GM18517 (cell line): Measurements from ENCODE around the gene PSME1.

ENCODE experiments used
- ATAC-seq: cut with Tn5 transposase; IDR thresholded peaks from one replicate; pipeline ENCODE4 v1.9.1; 2021; ENCODE audit warnings: mild to moderate bottlenecking, moderate library complexity; ENCODE audit not compliant: unreplicated experiment

Gene PSME1

GRCh38 chr14:24127673-24128072 lies 8.3 kb upstream of the PSME1 start:
- no peak for ATAC-seq

DNA sequence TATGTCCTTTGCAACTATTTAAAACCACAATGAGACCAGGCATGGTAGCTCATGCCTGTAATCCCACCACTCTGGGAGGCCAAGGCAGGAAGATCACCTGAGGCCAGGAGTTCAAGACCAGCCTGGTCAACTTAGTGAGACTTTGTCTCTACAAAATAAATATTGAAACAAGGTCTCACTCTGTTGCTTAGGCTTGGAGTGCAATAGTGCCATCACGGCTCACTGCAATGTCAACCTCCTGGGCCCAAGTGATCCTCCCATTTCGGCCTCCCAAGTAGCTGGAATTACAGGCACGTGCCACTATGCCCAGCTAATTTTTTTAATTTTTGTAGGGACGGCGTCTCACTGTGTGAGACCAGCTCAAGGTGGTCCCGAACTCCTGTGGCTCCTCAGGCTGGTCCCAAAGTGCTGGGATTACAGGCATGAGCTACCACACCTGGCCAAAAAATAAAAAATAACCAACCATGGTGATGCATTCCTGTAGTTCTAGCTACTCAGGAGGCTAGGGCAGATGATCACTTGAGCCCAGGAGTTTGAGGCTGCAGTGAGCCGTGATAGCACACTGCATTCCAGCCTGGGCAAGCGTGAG lies 6.5 kb upstream of the PSME1 start:
- ATAC-seq = no peak

DNA sequence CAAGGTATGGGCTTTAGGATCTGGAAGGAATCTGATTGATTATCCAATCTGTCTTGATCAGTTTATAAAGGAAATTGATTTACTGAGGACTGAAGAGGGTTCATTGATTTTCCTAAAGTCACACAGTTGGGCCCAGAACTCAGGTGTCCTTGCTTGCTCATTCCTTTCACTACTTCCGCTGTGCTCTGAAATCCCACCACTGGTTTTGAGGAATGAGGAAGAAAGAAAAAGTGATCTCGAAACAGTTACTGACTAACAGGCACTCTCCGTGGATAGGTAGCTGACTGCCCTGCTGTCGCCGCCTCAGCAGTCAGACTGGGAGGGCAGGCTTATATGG lies 5.6 kb upstream of the PSME1 start, which contains the start of gene FITM1:
Gene FITM1 (plus strand): TSS at position 280 of the 337 bp plus-strand sequence. CDS start 905 bp downstream, outside the sequence.
- no peak for ATAC-seq

DNA sequence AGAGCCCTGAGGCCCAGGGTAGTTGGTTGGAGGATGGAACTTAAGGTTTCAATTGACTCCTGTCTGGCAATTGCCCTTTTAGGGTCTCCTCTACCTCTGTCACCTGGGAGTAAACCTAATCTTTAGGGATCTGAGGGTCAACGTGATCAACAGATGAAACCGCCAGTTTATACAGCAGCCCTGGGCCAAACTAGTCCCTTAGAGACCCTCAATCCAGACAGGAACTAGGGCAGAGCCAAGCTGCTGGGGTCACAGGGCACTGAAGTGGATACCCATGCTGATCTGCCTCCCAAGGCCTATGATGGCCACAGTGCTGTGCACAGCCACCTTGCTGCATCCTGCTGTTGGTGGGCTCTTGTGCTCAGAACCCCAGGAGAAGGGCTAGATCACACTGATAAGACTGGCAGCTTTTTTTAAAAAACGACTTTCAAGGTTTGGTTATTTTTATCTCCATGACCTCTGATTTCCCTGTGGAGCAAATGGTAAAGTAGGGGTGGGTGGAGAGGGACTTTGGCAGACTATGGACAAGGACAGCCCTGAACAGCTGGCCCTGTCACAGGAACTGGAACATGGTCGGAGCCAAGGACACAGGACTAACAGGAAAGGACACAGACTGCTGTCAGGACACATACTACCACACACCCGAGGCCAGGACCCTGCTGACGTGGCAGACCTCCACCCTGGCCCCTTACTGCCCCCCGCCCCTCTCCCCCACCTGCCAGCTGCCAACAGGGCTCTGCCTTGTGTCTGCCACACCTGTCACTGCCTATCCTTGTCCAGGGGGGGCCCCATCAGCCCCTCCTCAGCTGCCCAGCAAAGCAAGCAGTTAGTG lies 5.1 kb upstream of the PSME1 start:
- ATAC-seq = no peak

DNA sequence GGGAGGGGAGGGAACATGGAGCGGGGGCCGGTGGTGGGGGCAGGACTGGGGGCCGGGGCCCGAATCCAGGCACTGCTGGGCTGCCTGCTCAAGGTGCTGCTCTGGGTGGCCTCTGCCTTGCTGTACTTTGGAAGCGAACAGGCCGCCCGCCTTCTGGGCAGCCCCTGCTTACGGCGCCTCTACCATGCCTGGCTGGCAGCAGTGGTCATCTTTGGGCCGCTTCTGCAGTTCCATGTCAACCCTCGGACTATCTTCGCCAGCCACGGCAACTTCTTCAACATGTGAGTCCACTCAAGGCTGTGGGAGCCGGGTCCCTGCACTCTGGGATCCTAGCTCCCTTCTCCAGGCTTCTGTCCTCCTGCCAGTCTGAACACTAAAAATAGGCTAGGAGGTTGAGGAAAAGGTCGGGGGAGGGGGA lies 4.4 kb upstream of the PSME1 start:
- no peak for ATAC-seq

GRCh38 chr14:24132061-24132685 lies 3.8 kb upstream of the PSME1 start:
- ATAC-seq = no peak

DNA sequence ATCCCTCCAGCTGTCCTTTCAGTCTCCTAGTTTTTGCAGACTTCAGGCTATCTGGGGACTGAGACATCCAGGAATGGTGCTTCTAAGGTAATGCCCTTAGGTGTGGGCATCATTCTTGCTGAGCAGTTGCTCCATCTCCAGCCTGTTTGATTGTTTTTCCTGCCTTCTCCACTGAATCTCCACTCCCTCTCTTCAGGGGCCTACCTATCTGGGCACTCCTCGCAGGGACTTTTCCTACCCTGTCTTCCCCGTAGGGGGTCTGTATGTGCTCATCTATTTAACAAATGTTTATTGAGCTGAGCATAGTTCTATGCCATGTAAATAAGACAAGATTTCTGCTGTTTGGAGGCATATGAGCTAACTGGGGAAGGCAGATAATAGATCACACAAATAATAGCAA lies 3.0 kb upstream of the PSME1 start:
- no peak for ATAC-seq

DNA sequence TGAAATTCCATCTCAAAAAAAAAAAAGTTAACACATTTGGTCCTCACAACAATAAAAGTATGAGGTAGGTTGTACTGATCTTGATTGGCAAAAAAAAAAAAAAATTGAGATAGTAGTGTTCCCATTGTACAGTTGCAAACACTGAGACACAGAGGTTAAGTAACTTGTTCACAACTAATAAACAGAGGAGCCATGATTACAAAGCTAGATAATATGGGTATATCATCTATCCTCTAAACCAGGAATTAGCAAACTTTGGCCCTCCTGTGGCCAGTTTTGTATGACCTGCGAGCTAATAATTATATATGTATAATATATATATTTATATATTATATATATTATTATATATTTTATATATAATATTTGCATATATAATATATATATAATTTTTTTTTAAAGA lies 2.3 kb upstream of the PSME1 start:
- no peak for ATAC-seq

DNA sequence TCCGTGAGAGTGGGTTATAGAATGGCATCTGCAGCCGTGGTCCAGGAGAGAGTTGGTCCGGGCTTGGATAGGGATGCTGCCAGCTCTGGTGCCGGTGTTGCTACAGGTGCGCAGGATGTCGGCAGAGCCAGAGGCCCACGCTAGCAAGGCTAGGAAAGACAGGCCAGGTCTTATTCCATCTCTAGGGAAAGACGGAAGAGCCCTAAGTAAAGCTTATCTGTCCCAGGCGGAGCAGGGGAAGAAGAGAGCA lies 485 bp upstream of the PSME1 start:
- peak; percentile 2 for ATAC-seq

DNA sequence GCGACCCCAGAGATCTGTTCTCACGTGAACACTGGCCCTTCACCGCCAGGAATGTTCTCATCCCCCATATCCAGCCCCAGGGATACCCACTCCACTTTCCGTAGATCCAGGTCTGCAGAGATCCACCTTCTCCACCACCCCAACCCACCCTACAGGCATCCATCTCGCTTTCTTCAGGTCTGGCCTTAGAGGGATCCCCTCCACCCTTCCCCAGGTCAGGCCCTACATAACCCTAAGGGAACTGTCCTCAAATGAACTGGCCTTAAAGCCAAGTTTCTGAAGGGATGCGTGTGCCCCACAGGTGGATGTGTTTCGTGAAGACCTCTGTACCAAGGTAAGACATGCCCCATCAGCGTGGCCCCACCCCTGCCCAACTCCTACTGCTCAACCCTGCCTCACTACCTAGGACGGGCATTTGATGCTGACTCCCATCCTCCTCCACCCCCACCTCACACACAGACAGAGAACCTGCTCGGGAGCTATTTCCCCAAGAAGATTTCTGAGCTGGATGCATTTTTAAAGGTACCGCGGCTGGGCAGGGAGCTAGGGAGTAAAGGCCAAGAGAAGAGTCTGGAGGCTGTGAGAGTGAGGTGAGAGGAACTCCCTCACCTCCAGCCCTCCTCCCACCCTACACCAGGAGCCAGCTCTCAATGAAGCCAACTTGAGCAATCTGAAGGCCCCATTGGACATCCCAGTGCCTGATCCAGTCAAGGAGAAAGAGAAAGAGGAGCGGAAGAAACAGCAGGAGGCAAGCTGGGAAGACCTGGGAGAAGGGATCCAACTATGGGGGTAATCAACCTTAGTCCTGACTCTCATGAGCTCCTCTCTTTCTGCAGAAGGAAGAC lies 912 bp downstream of the PSME1 start:
- ATAC-seq = no peak

DNA sequence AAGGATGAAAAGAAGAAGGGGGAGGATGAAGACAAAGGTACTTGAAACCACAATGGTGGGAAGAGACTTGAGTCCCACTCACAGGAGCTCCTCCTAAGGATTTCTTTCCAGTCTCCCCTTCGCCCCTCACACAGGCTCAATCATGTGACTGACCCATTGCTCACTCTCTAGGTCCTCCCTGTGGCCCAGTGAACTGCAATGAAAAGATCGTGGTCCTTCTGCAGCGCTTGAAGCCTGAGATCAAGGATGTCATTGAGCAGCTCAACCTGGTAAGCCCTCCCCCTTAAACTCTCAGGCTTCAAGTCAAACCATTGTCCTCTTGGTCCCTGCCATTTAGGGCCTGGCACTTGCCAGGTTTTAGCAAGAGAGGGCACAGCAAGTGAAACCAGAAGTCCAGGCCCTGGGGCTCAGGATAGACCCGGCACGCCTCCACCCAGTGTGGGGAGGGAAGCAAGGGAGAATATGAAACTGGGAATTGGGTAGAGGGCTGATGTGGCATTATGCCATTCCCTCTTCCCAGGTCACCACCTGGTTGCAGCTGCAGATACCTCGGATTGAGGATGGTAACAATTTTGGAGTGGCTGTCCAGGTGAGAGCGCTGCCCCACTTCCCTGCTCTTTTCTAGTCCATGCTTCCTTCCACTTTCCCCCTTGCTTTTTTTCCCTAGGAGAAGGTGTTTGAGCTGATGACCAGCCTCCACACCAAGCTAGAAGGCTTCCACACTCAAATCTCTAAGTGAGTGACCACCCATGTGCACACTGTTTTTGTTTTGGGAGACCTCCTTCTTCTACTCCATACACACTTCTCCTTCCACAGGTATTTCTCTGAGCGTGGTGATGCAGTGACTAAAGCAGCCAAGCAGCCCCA lies 1.8 kb downstream of the PSME1 start:
- ATAC-seq = no peak

DNA sequence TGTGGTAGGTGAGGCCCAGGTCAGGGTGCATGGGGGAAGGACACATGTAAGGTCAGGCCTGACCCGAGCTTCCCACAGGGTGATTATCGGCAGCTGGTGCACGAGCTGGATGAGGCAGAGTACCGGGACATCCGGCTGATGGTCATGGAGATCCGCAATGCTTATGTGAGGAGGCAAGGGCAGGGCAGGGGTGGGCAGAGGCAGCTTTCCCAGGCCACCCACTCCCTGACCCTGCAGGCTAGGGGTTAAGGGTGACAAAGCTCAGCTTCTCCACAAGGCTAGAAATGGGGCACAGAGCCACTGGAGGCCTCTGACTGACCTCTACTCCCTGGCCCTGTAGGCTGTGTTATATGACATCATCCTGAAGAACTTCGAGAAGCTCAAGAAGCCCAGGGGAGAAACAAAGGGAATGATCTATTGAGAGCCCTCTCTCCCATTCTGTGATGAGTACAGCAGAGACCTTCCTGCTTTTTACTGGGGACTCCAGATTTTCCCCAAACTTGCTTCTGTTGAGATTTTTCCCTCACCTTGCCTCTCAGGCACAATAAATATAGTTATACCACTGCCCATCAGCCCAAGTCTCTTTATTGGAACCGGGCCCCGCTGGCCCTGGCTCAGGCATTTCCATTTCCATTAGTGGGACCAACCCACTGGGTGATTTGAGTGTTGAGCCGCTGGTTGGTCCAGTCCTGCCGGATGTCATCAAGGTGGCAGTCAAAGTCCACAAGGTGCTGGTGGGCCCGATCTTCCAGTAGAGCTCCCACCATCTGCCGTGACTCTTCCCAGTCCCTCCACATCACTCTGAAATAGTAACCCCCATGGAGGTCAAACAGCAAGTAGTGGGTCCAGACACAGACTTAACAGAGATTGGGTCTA lies 2.6 kb downstream of the PSME1 start:
- no peak for ATAC-seq

GRCh38 chr14:24139272-24139934 lies 3.4 kb downstream of the PSME1 start:
- no peak for ATAC-seq

GRCh38 chr14:24141097-24141880 lies 5.3 kb downstream of the PSME1 start, which contains the start of gene EMC9:
TSS of gene EMC9 (minus strand) at chr14:24141591. CDS start at chr14:24141304, 287 bp downstream.
- ATAC-seq = peak; percentile 77

DNA sequence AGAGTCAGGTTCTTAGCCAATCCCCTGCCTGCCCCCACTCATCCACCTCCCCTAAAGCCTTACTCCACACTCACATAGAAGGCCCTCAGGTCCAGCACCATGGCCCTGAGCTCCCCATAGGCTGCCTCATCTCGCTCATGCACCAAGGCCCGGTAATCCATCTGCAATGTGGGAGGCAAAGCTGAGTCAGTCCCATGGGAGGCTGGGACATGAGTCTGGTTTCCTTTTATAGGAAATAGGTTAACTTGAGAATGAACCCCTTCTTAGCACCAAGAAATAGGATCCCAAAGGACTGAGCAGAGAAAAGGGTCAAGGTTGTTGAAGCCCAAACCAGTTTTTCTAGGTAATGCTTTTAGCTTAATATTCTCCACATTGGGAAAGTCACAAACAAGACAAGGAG lies 7.5 kb downstream of the PSME1 start:
- no peak for ATAC-seq

DNA sequence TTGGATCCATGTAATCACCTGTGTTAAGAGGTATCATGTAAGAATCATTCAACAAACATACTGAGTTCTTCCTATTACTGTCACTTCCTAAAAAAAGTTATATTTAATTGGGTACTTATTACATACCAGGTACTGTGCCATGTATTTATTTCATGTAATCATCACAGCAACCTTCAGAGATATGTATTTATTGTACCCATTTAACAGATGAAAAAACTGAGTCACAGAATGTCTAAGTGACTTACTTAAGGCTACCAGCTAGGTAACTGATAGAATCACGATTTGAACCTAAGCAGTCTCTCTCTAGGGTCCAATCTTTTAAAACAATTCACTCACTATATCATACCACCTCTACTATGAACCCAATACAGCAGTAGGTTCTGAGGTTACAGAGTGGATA lies 8.5 kb downstream of the PSME1 start:
- no peak for ATAC-seq

- no peak for ATAC-seq
These were observed 9.2 kb downstream of the PSME1 start for GRCh38 chr14:24145219-24145618.
